ENCODE measurements around the gene ATXN10.

The ATXN10 gene

GRCh38 chr22:45640291-45640940 lies 31.2 kb upstream of the ATXN10 start:
- Histone ChIP-seq H3K9me3 (ENCODE audit: control insufficient read depth, insufficient read depth, low read length) (no peaks in the 10 kb centered on the region), H3K27ac (ENCODE audit: low read depth, low read length) (no peak overlapping the region)

GRCh38 chr22:45640941-45641621 lies 30.6 kb upstream of the ATXN10 start:
- Histone ChIP-seq H4K20me1 (ENCODE audit: control insufficient read depth, insufficient read depth, low read depth, low read length) (no peaks in the 10 kb centered on the region), H3K4me3 (ENCODE audit: low read length) (no peak overlapping the region), H3K36me3 (ENCODE audit: control insufficient read depth, low read length) (no peaks in the 10 kb centered on the region), H3K9me2 (replicated peaks; ENCODE audit: control insufficient read depth, low read length) (no peaks in the 10 kb centered on the region), H3K79me2 (ENCODE audit: control insufficient read depth, low read length) (no peaks in the 10 kb centered on the region), H3K27me3 (ENCODE audit: control insufficient read depth, low read length) (peaks cover 41% of the 10 kb centered on the region), H3K9me3 (ENCODE audit: control insufficient read depth, insufficient read depth, low read length) (no peaks in the 10 kb centered on the region), H3K4me2 (ENCODE audit: low read length) (no peak overlapping the region), H3F3A (ENCODE audit: control insufficient read depth, insufficient read depth) (no peaks in the 10 kb centered on the region), H3K4me1 (ENCODE audit: control insufficient read depth, low read length) (peaks cover 15% of the 10 kb centered on the region), H3K27ac (ENCODE audit: low read depth, low read length) (no peak overlapping the region)
- TF ChIP-seq EZH2phosphoT487 (IDR thresholded peaks at IDR 0.05; ENCODE audit: borderline replicate concordance, low read length) (no peak), CTCF (IDR thresholded peaks at IDR 0.05; ENCODE audit: low read depth, low read length, poor library complexity, severe bottlenecking) (no peak)

More at GRCh38 chr22:45640291-45640940, 31.2 kb upstream of the ATXN10 start:
- TF ChIP-seq EZH2phosphoT487 (IDR thresholded peaks at IDR 0.05; ENCODE audit: borderline replicate concordance, low read length) (no peak), CTCF (IDR thresholded peaks at IDR 0.05; ENCODE audit: low read depth, low read length, poor library complexity, severe bottlenecking) (no peak)
- Histone ChIP-seq H3K36me3 (ENCODE audit: control insufficient read depth, low read length) (no peaks in the 10 kb centered on the region), H3K4me1 (ENCODE audit: control insufficient read depth, low read length) (peaks cover 8% of the 10 kb centered on the region; the same call in 1 of the 2 replicates), H3K9me2 (replicated peaks; ENCODE audit: control insufficient read depth, low read length) (no peaks in the 10 kb centered on the region), H3K4me3 (ENCODE audit: low read length) (no peak overlapping the region), H3K79me2 (ENCODE audit: control insufficient read depth, low read length) (no peaks in the 10 kb centered on the region), H3F3A (ENCODE audit: control insufficient read depth, insufficient read depth) (no peaks in the 10 kb centered on the region), H4K20me1 (ENCODE audit: control insufficient read depth, insufficient read depth, low read depth, low read length) (no peaks in the 10 kb centered on the region), H3K27me3 (ENCODE audit: control insufficient read depth, low read length) (peaks cover 43% of the 10 kb centered on the region), H3K4me2 (ENCODE audit: low read length) (no peak overlapping the region)

- Histone ChIP-seq H3K4me2 (ENCODE audit: low read length) (no peak overlapping the region), H3K4me3 (ENCODE audit: low read length) (no peak overlapping the region), H3K36me3 (ENCODE audit: control insufficient read depth, low read length) (no peaks in the 10 kb centered on the region), H3F3A (ENCODE audit: control insufficient read depth, insufficient read depth) (no peaks in the 10 kb centered on the region), H3K4me1 (ENCODE audit: control insufficient read depth, low read length) (peaks cover 21% of the 10 kb centered on the region), H3K27me3 (ENCODE audit: control insufficient read depth, low read length) (peaks cover 31% of the 10 kb centered on the region), H4K20me1 (ENCODE audit: control insufficient read depth, insufficient read depth, low read depth, low read length) (no peaks in the 10 kb centered on the region), H3K9me2 (replicated peaks; ENCODE audit: control insufficient read depth, low read length) (no peaks in the 10 kb centered on the region), H3K79me2 (ENCODE audit: control insufficient read depth, low read length) (no peaks in the 10 kb centered on the region), H3K27ac (ENCODE audit: low read depth, low read length) (no peak overlapping the region), H3K9me3 (ENCODE audit: control insufficient read depth, insufficient read depth, low read length) (no peaks in the 10 kb centered on the region)
- no peak for TF ChIP-seq EZH2phosphoT487 (IDR thresholded peaks at IDR 0.05; ENCODE audit: borderline replicate concordance, low read length)
- no peak for TF ChIP-seq CTCF (IDR thresholded peaks at IDR 0.05; ENCODE audit: low read depth, low read length, poor library complexity, severe bottlenecking)
Measured at GRCh38 chr22:45642986-45643385, 28.6 kb upstream of the ATXN10 start.

Data from DOHH2 (cell line).